Heart right ventricle (tissue), 16 donors: ENCODE data around the gene MED29. TPM values are rescaled to one million over a fixed set of nuclear protein-coding genes. Genes with fewer than 3 reads are reported as not detected.

Experiments
- ATAC-seq, 8 donors: fragments of 200-7000 bp; cut with Tn5 transposase; one replicate each; pipeline ENCODE4 v1.9.1; 2020; ENCODE audit warnings: mild to moderate bottlenecking in 8 of 8, moderate library complexity in 8 of 8, moderate number of reproducible peaks in 1 of 8
- DNase-seq, 2 donors: peaks; one replicate each; pipeline ENCODE4 v3.0.0-alpha.2; 2020
- H3K27ac ChIP-seq, 10 donors: fragments of 200-600 bp; sonication (generic) in 2 of 10; one replicate each; pipeline versions ENCODE4 v1.5.0 to v1.8.0; 2020 to 2022; ENCODE audit warnings: mild to moderate bottlenecking in 3 of 10
- H3K27me3 ChIP-seq, 7 donors: fragments of 200-600 bp; one replicate each; pipeline ENCODE4 v1.8.0; 2021 to 2022; ENCODE audit warnings: mild to moderate bottlenecking in 2 of 7
- H3K36me3 ChIP-seq, 9 donors: fragments of 200-600 bp; sonication (generic) in 1 of 9; one replicate each; pipeline versions ENCODE4 v1.5.0 to v1.8.0; 2020 to 2022; ENCODE audit warnings: mild to moderate bottlenecking in 2 of 9
- H3K4me1 ChIP-seq, 9 donors: fragments of 200-600 bp; sonication (generic) in 1 of 9; one replicate each; pipeline versions ENCODE4 v1.5.0 to v1.8.0; 2020 to 2022; ENCODE audit warnings: mild to moderate bottlenecking in 4 of 9
- H3K4me3 ChIP-seq, 10 donors: fragments of 200-600 bp; sonication (generic) in 2 of 10; one replicate each; pipeline versions ENCODE4 v1.5.0 to v1.8.0; 2020 to 2022; ENCODE audit warnings: mild to moderate bottlenecking in 7 of 10, moderate library complexity in 2 of 10
- H3K9me3 ChIP-seq, 11 donors: fragments of 200-600 bp in 10 of 11; sonication (generic) in 2 of 11; one replicate each; pipeline versions ENCODE4 v1.5.0 to v1.8.0; 2013 to 2022; ENCODE audit warnings: mild to moderate bottlenecking in 2 of 11, control low read depth in 1 of 11, moderate library complexity in 1 of 11
- CTCF ChIP-seq, 9 donors: fragments of 200-600 bp; sonication (generic) in 2 of 9; IDR thresholded peaks; one replicate each; pipeline versions ENCODE4 v1.5.0 to v1.8.0; 2021 to 2022; ENCODE audit warnings: antibody characterized with exemption in 9 of 9, mild to moderate bottlenecking in 5 of 9, moderate library complexity in 1 of 9
- WGBS, 2 donors: extraction: QIAGEN DNeasy Blood & Tissue Kit; methylation state at CpG; one replicate each; pipeline ENCODE4 v1.1.7; 2013; ENCODE audit warnings: inconsistent platforms in 1 of 2; 5-methylcytosine and 5-hydroxymethylcytosine counted together
- intact Hi-C, 10 donors: fragments of 100-400 bp; cut with DNase I; formaldehyde crosslinking; loops; one replicate each; pipeline versions ENCODE4 v1.11.1 to v1.14.2; 2022
- polyA plus RNA-seq, 2 donors: library from polyadenylated mRNA; stranded (reverse); fragments of 200-250 nt; gene quantifications; one replicate each; pipeline ENCODE4 v1.2.3, GENCODE V29; 2013
- total RNA-seq, 10 donors: library from RNA; stranded (reverse); fragmentation: NEBNext Ultra II Directional in 3 of 10; extraction: Animal tissue kit (Norgen Biotek cat#: 25700) in 3 of 10; gene quantifications; one replicate each; pipeline versions ENCODE4 v1.2.1 to v1.2.4, GENCODE V29; 2021 to 2023
- donor health status: Arrhythmogenic right ventricular cardiomyopathy.
- donor health status: ischemic (EF 13 %, LVEDD 7.1; RV severe dilation, severe dysfunction).
- donor health status: healthy with polysubstance abuse.
- donor health status: DM: no; HTN: yes; CAD: no.
- donor health status: DM: no; HTN: no; CAD: no.
- donor health status: ischemic (EF 25% LVEDD 6.9; RV normal size, moderate dysfunction).
- donor health status: ischemic (EF 25% LVEDD 5.7; RV mildly dilated, moderate dysfunction).
- donor health status: healthy.
- donor health status: DM: yes; HTN: yes; CAD: no.
- donor health status: Ischemic cardiomyopathy.
- donor health status: ischemic (EF 35%, LVEDD 5.7; RV mildly dilated, moderate dysfunction).
- donor health status: nonischemic (EF 11% LVEDD 7.7; RV severe dilation, severe dysfunction).
- donor health status: DM: yes; HTN: yes; CAD: no.
- donor health status: PGD.
- donor health status: ischemic (EF 29% LVEDD 5.4; RV normal size, mild dysfunction).
- donor health status: nonischemic (EF 23%, LVEDD 6.1; RV moderate dilation, normal function).

The MED29 gene
- total and polyA plus RNA-seq, 12 donors = 16.2 to 32.3 (median 27.1) TPM

DNA sequence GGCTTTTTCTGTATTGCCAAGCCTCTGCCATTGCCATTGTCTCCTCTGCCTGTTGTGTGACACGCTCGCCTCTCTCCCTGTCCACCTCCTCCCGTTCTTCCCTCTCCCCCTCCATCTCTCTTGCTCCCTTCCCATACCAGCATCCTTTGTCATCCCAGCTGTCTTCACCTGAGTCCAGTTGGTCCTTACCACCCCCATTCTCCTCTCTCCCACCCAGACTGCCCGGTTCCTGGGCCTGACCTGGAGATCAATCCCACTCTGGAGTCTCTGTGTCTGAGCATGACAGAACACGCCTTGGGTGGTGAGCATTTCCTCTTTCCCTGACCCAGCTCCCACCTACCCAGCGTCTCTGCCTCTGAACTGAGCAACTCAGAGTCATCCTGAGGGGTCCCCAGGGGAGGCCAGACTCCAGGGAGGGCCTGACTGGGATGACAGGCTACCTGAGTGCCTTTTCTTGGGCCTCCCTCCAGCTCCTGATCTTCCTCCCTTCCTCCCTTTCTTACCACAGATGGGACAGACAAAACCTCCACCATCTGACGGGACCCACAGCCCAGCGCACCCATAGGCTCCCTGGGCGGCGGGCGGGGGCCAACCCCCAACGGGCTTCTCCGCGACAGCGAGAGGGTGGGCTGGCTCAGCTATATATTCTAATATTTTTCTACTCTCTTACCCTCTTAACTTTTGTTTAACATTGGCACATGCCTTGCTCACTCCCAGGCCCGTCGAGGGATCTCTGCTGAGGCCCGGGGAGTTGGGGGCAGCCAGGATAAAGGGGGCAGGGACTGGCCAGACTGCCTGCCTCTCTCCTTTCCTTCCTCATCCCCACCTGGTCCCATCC, 8.0 kb upstream of the MED29 start:
- TF ChIP-seq CTCF (IDR thresholded peaks at IDR 0.05) = no peak
- ATAC-seq = peak in 1 of 8 donors; percentile 3
- Histone ChIP-seq H3K27ac (no peak overlapping the region), H3K36me3 (peaks cover 7 to 100% (median 89%) of the 10 kb centered on the region in 9 donors), H3K4me3 (no peak overlapping the region), H3K4me1 (no peaks in the 10 kb centered on the region), H3K27me3 (no peaks in the 10 kb centered on the region), H3K9me3 (no peaks in the 10 kb centered on the region)
- intact Hi-C loops = no loop called here
- 88 to 89% methylated on average over 18 of the region's 18 CpGs for WGBS, 2 donors
- no peak for DNase-seq

DNA sequence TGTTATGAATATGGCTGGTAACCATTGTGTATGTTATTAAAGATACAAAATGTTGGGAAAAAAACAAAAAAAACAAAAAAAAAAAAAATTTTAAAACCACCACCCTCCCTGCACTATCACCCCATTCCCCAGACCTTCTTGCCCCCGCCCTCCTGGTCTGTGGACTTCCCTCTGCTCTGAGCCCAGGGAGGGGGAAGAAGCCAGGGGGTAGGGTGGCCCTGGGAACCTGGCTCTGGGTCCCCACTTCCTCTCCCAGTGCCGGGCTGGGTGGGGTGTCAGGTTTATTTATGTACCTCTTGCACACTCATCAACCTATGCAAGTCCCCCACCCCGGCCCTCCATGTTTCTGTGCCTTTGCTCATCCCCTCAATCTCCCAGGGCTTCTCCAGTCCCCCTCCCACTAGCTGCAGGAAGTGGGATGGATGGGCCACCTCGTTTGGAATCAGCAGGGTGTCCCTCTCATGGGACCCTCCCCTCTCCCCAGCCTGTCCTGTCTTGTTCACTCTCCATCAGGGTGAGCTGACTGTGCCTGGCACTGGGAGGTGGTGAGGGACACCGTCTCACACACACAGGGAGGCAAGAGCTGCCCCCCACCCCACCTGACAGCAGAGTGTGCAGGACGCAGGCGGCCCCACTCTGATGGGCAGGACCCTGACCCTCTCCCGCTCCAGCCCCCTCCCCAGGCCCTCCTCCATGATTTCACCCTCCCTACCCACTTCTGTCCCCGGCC, 6.2 kb upstream of the MED29 start:
- WGBS, 2 donors = 68 to 70% methylated on average over 9 of the region's 9 CpGs
- ATAC-seq (no peak), DNase-seq (no peak)
- TF ChIP-seq CTCF (IDR thresholded peaks at IDR 0.05) = no peak
- Histone ChIP-seq H3K4me1 (peaks cover 2 to 9% (median 5%) of the 10 kb centered on the region in 9 donors), H3K27ac (no peak overlapping the region), H3K9me3 (no peaks in the 10 kb centered on the region), H3K36me3 (peaks cover 4 to 98% (median 83%) of the 10 kb centered on the region in 9 donors), H3K4me3 (no peak overlapping the region), H3K27me3 (no peaks in the 10 kb centered on the region)
- intact Hi-C loops = loop anchor here in 1 of 10 donors (5.0 kb wide), 1 partner anchor 43 kb away; the partner anchor contains the start of gene SAMD4B

GRCh38 chr19:39385629-39386411, 5.4 kb upstream of the MED29 start:
- WGBS, 2 donors = 82 to 83% methylated on average over 20 of the region's 20 CpGs
- H3K36me3 ChIP-seq = peaks cover 0 to 90% (median 75%) of the 10 kb centered on the region in 9 donors
- no peak overlapping the region for H3K4me3 ChIP-seq
- no peak overlapping the region for H3K27ac ChIP-seq
- H3K9me3 ChIP-seq = no peaks in the 10 kb centered on the region
- H3K4me1 ChIP-seq = peaks cover 6 to 14% (median 10%) of the 10 kb centered on the region in 9 donors
- DNase-seq (no peak), ATAC-seq (no peak)
- intact Hi-C loops = loop anchor here in 1 of 10 donors (5.0 kb wide), 1 partner anchor 44 kb away; the partner anchor contains the start of gene SAMD4B
- H3K27me3 ChIP-seq = no peaks in the 10 kb centered on the region
- TF ChIP-seq CTCF (IDR thresholded peaks at IDR 0.05) = no peak

- no peak for ATAC-seq
- no peak for TF ChIP-seq CTCF (IDR thresholded peaks at IDR 0.05)
- H3K27me3 ChIP-seq = no peaks in the 10 kb centered on the region
- H3K27ac ChIP-seq = no peak overlapping the region
- DNase-seq = no peak
- H3K36me3 ChIP-seq = peaks cover 0 to 83% (median 67%) of the 10 kb centered on the region in 9 donors
- intact Hi-C loops = loop anchor here in 1 of 10 donors (5.0 kb wide), 1 partner anchor 44 kb away; the partner anchor contains the start of gene SAMD4B
- WGBS, 2 donors = 88 to 90% methylated on average over 7 of the region's 7 CpGs
- peaks cover 8 to 15% (median 11%) of the 10 kb centered on the region in 9 donors for H3K4me1 ChIP-seq
- H3K9me3 ChIP-seq = no peaks in the 10 kb centered on the region
- no peak overlapping the region for H3K4me3 ChIP-seq
These were observed 4.6 kb upstream of the MED29 start for GRCh38 chr19:39386557-39386956.
